ENCODE results near the gene DST. TPM values are rescaled to one million over a fixed set of nuclear protein-coding genes. Genes with fewer than 3 reads are reported as not detected.

DST gene
- polyA plus RNA-seq, 3 donors, result 1.1 to 7.4 (median 3.2) TPM

DNA sequence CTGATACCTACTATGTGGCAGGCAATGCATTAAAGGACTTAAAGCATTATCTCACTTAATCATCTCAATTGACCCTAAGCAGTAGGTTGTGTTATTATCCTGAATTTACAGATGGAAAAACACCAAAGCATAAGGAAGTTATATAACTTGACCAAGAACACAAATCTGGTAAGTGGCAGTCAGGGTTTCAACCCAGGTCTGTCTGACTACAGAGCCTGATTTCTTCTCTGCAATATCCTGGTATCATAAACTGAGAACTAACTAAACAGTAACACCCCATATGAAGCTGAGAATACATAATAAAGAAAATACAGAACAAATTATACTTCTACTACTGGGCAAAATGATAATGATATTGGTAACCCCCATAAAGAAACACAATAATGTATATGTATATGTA, 13.8 kb upstream of the DST start:
- peaks cover 3 to 7% of the 10 kb centered on the region in 2 donors for H3K4me1 ChIP-seq (ENCODE audit: control insufficient read depth in 1 of 2, insufficient read depth in 2 of 2, low read length in 2 of 2)
- no peaks in the 10 kb centered on the region for H3K9me3 ChIP-seq (replicated peaks in 1 of 2; ENCODE audit: control insufficient read depth in 1 of 2, insufficient read depth in 1 of 2, low read length in 2 of 2)
- no peaks in the 10 kb centered on the region for H3K36me3 ChIP-seq (replicated peaks in 1 of 2; ENCODE audit: control insufficient read depth in 1 of 2, insufficient read depth in 2 of 2, low read length in 2 of 2)
- H3K9me3 Mint-ChIP-seq, result no peaks in the 10 kb centered on the region
- H3K4me3 Mint-ChIP-seq, result no peak overlapping the region
- H3K27me3 ChIP-seq (ENCODE audit: control insufficient read depth in 2 of 2, insufficient read depth in 2 of 2, low read length in 2 of 2), result no peaks in the 10 kb centered on the region
- no peaks in the 10 kb centered on the region for H3K27me3 Mint-ChIP-seq (ENCODE audit: low read depth in 3 of 3)
- H3K9ac ChIP-seq (ENCODE audit: insufficient read depth, low read length, poor library complexity, severe bottlenecking), result no peak overlapping the region
- no peaks in the 10 kb centered on the region for H3K79me2 ChIP-seq (ENCODE audit: insufficient read depth, low read length)
- H3K36me3 Mint-ChIP-seq, result no peaks in the 10 kb centered on the region
- H4K20me1 ChIP-seq (ENCODE audit: insufficient read depth, low read length), result no peaks in the 10 kb centered on the region
- no peak overlapping the region for H3K4me3 ChIP-seq (replicated peaks in 1 of 3; ENCODE audit: low read depth in 2 of 3, low read length in 3 of 3)
- intact Hi-C loops (cut with micrococcal nuclease), result no loop called here
- DNase-seq, result no peak
- no peak for TF ChIP-seq CTCF (IDR thresholded peaks at IDR 0.05)
- H3K4me1 Mint-ChIP-seq, result peaks cover 15% of the 10 kb centered on the region
- H3K27ac Mint-ChIP-seq, result no peak overlapping the region
- H3K27ac ChIP-seq (ENCODE audit: low read depth in 1 of 2, low read length in 2 of 2), result no peak overlapping the region
- H2AFZ ChIP-seq (ENCODE audit: insufficient read depth, low read depth, low read length, poor library complexity, severe bottlenecking), result no peak overlapping the region
- no peak overlapping the region for H3K4me2 ChIP-seq (replicated peaks; ENCODE audit: extremely low read depth, low read length, poor library complexity, severe bottlenecking)

DNA sequence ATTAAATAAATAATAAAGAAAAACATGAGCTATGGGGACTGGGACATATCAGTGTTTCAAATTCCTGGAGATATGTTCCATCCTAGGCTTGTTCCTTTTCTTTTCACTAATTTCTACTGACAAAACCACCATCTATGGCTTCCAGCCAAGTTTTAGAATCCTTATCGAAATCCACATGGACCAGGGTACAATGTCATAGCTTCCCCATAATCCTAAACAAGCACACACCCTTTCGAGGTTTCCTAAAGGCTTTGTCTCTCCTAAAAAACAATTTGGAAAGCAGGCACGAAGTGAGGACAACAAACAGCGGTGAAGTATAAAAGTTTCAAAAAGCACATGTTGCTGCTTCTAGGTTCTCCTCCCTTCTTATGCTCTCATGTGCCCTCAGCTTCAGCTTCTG, 13.3 kb upstream of the DST start:
- Histone ChIP-seq H3K4me2 (replicated peaks; ENCODE audit: extremely low read depth, low read length, poor library complexity, severe bottlenecking) (no peak overlapping the region), H3K4me1 (ENCODE audit: control insufficient read depth in 1 of 2, insufficient read depth in 2 of 2, low read length in 2 of 2) (peaks cover 3 to 7% of the 10 kb centered on the region in 2 donors), H4K20me1 (ENCODE audit: insufficient read depth, low read length) (no peaks in the 10 kb centered on the region), H3K27me3 (ENCODE audit: control insufficient read depth in 2 of 2, insufficient read depth in 2 of 2, low read length in 2 of 2) (no peaks in the 10 kb centered on the region), H3K9ac (ENCODE audit: insufficient read depth, low read length, poor library complexity, severe bottlenecking) (no peak overlapping the region), H2AFZ (ENCODE audit: insufficient read depth, low read depth, low read length, poor library complexity, severe bottlenecking) (no peak overlapping the region), H3K36me3 (replicated peaks in 1 of 2; ENCODE audit: control insufficient read depth in 1 of 2, insufficient read depth in 2 of 2, low read length in 2 of 2) (no peaks in the 10 kb centered on the region), H3K79me2 (ENCODE audit: insufficient read depth, low read length) (no peaks in the 10 kb centered on the region), H3K27ac (ENCODE audit: low read depth in 1 of 2, low read length in 2 of 2) (no peak overlapping the region), H3K9me3 (replicated peaks in 1 of 2; ENCODE audit: control insufficient read depth in 1 of 2, insufficient read depth in 1 of 2, low read length in 2 of 2) (no peaks in the 10 kb centered on the region), H3K4me3 (replicated peaks in 1 of 3; ENCODE audit: low read depth in 2 of 3, low read length in 3 of 3) (no peak overlapping the region)
- no peak overlapping the region for H3K27ac Mint-ChIP-seq
- no peak for TF ChIP-seq CTCF (IDR thresholded peaks at IDR 0.05)
- intact Hi-C loops (cut with micrococcal nuclease), result no loop called here
- DNase-seq, result no peak
- H3K4me1 Mint-ChIP-seq, result peaks cover 13% of the 10 kb centered on the region
- H3K4me3 Mint-ChIP-seq, result no peak overlapping the region
- WGBS (ENCODE audit: insufficient coverage), result 25% methylated on average over 1 of the region's 4 CpGs
- H3K36me3 Mint-ChIP-seq, result no peaks in the 10 kb centered on the region
- no peaks in the 10 kb centered on the region for H3K9me3 Mint-ChIP-seq
- H3K27me3 Mint-ChIP-seq (ENCODE audit: low read depth in 3 of 3), result no peaks in the 10 kb centered on the region

Measured in CD14-positive monocyte (primary cell).